Smooth muscle cell (in vitro differentiated cells): ENCODE data around the gene NDFIP2. TPM values are rescaled to one million over a fixed set of nuclear protein-coding genes. Genes with fewer than 3 reads are reported as not detected.

Source experiments
- DNase-seq: peaks from one replicate; lab custom pipeline; 2025; ENCODE audit not compliant: unreplicated experiment; lab: John Stamatoyannopoulos, UW
- H2AFZ ChIP-seq: fragments of 200-600 bp; sonication (generic); 2 replicates; pipeline ENCODE4 v1.6.0; 2016; ENCODE audit warnings: antibody characterized with exemption, low read depth, mild to moderate bottlenecking
- H3F3A ChIP-seq: fragments of 200-600 bp; sonication (generic); 2 replicates; pipeline ENCODE4 v1.6.0; 2017; ENCODE audit warnings: antibody characterized with exemption, low read depth
- H3K27ac ChIP-seq: fragments of 200-600 bp; sonication (generic); 2 replicates; pipeline ENCODE4 v1.5.1; 2016; ENCODE audit warnings: low read depth, mild to moderate bottlenecking
- H3K27me3 ChIP-seq: fragments of 200-600 bp; sonication (generic); 2 replicates; pipeline ENCODE4 v1.6.1; 2016; ENCODE audit warnings: low read depth, mild to moderate bottlenecking
- H3K36me3 ChIP-seq: fragments of 200-600 bp; sonication (generic); 2 replicates; pipeline ENCODE4 v1.5.1; 2016; ENCODE audit warnings: low read depth
- H3K4me1 ChIP-seq: fragments of 200-600 bp; sonication (generic); 2 replicates; pipeline ENCODE4 v1.5.1; 2016; ENCODE audit warnings: low read depth
- H3K4me2 ChIP-seq: fragments of 200-600 bp; sonication (generic); 2 replicates; pipeline ENCODE4 v1.6.0; 2016; ENCODE audit warnings: mild to moderate bottlenecking
- H3K4me3 ChIP-seq: fragments of 200-600 bp; sonication (generic); 2 replicates; pipeline ENCODE4 v1.5.1; 2016; ENCODE audit warnings: mild to moderate bottlenecking
- H3K79me2 ChIP-seq: fragments of 200-600 bp; sonication (generic); 2 replicates; pipeline ENCODE4 v1.6.0; 2016; ENCODE audit warnings: low read depth, mild to moderate bottlenecking
- H3K9ac ChIP-seq: fragments of 200-600 bp; sonication (generic); 2 replicates; pipeline ENCODE4 v1.6.0; 2016; ENCODE audit warnings: low read depth
- H3K9me3 ChIP-seq: fragments of 200-600 bp; sonication (generic); replicated peaks from 2 replicates; pipeline ENCODE4 v1.5.1; 2016; ENCODE audit warnings: low read depth
- H4K20me1 ChIP-seq: fragments of 200-600 bp; sonication (generic); 2 replicates; pipeline ENCODE4 v1.6.0; 2016; ENCODE audit warnings: low read depth
- WGBS: methylation state at CpG from one replicate; pipeline ENCODE4 v1.1.7; 2016; ENCODE audit warnings: low lambda C conversion rate; 5-methylcytosine and 5-hydroxymethylcytosine counted together
- polyA plus RNA-seq: library from polyadenylated mRNA; unstranded; fragments of >200 nt; fragmentation: Nextera tagmentation; extraction: Ambion mirVana; gene quantifications from 2 replicates; pipeline ENCODE4 v1.2.1, GENCODE V29; 2016
- total RNA-seq: library from RNA; depleted of rRNA; stranded (reverse); fragments of >200 nt; gene quantifications from 2 replicates; pipeline ENCODE4 v1.2.3, GENCODE V29; 2014
- TF ChIP-seq, protein P1 (sequence below): fragments of 200-600 bp; sonication (generic); IDR thresholded peaks from 2 replicates; pipeline ENCODE4 v1.5.1; 2017; ENCODE audit warnings: borderline replicate concordance, mild to moderate bottlenecking, antibody characterized with exemption; ENCODE audit not compliant: insufficient read depth, poor library complexity, severe bottlenecking

The NDFIP2 gene
- total and polyA plus RNA-seq, 2 experiments from 2014 or later: 34.0 to 75.6 TPM

DNA sequence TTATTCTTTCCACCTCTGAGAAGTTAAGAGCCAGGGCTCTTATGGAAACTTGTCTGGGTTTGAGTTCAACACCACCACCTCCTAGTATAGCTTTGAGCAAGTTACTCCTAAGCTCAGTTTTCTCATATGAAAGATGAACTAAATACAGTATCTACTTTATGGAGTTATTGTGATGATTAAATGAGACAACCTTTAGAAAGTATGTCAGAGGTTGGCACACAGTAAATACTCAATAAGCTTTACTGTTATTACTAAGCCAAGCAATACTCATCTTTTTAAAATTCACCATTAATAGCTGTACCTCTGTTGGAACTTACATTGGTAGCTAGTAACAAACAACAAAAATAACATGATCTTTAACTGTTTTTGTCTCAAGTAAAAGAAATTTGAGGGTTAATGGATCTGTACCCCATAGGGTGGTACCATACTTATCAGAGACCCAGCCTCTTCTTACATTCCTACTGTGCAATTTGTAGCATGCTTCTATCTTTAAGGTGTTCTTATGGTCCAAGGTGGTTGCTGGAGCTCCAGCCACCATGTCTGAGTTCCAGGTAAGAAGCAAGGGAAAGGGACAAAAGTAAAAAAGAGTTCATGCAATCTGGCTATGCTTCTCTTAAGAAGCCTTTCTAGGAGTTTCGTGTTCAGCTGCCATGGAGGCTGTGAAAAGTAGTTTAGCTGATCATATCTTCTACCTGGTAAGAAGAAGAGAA is 24.1 kb upstream of the NDFIP2 start:
- Histone ChIP-seq H3K27ac (peak overlapping the region; percentile 78), H3K9me3 (no peaks in the 10 kb centered on the region), H3F3A (peaks cover 7% of the 10 kb centered on the region), H2AFZ (no peak overlapping the region), H4K20me1 (no peaks in the 10 kb centered on the region), H3K4me3 (no peak overlapping the region), H3K4me2 (no peak overlapping the region), H3K4me1 (peaks cover 6% of the 10 kb centered on the region), H3K27me3 (no peaks in the 10 kb centered on the region), H3K79me2 (no peaks in the 10 kb centered on the region), H3K36me3 (no peaks in the 10 kb centered on the region), H3K9ac (peak overlapping the region; percentile 26)
- no peak for DNase-seq
- TF ChIP-seq, protein P1, sequence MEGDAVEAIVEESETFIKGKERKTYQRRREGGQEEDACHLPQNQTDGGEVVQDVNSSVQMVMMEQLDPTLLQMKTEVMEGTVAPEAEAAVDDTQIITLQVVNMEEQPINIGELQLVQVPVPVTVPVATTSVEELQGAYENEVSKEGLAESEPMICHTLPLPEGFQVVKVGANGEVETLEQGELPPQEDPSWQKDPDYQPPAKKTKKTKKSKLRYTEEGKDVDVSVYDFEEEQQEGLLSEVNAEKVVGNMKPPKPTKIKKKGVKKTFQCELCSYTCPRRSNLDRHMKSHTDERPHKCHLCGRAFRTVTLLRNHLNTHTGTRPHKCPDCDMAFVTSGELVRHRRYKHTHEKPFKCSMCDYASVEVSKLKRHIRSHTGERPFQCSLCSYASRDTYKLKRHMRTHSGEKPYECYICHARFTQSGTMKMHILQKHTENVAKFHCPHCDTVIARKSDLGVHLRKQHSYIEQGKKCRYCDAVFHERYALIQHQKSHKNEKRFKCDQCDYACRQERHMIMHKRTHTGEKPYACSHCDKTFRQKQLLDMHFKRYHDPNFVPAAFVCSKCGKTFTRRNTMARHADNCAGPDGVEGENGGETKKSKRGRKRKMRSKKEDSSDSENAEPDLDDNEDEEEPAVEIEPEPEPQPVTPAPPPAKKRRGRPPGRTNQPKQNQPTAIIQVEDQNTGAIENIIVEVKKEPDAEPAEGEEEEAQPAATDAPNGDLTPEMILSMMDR: no peak
- WGBS: 100% methylated on average over 1 of the region's 1 CpG

GRCh38 chr13:79457390-79457789 is 23.6 kb upstream of the NDFIP2 start:
- no peaks in the 10 kb centered on the region for H4K20me1 ChIP-seq
- no peaks in the 10 kb centered on the region for H3K79me2 ChIP-seq
- H3K36me3 ChIP-seq: no peaks in the 10 kb centered on the region
- H3K9me3 ChIP-seq: no peaks in the 10 kb centered on the region
- no peak overlapping the region for H3K4me2 ChIP-seq
- TF ChIP-seq, protein P1: no peak
- no peak overlapping the region for H2AFZ ChIP-seq
- no peaks in the 10 kb centered on the region for H3K27me3 ChIP-seq
- no peak for DNase-seq
- H3F3A ChIP-seq: peaks cover 4% of the 10 kb centered on the region
- H3K27ac ChIP-seq: peak overlapping the region; percentile 78
- no peaks in the 10 kb centered on the region for H3K4me1 ChIP-seq
- 87% methylated on average over 1 of the region's 1 CpG for WGBS
- no peak overlapping the region for H3K4me3 ChIP-seq
- H3K9ac ChIP-seq: peak overlapping the region; percentile 26

GRCh38 chr13:79457948-79458347 is 23.0 kb upstream of the NDFIP2 start:
- WGBS: 5% methylated on average over 2 of the region's 2 CpGs
- peak overlapping the region; percentile 73 for H3K9ac ChIP-seq
- H3K4me3 ChIP-seq: no peak overlapping the region
- H3K9me3 ChIP-seq: no peaks in the 10 kb centered on the region
- no peak for DNase-seq
- H3K4me1 ChIP-seq: no peaks in the 10 kb centered on the region
- H3K79me2 ChIP-seq: no peaks in the 10 kb centered on the region
- no peaks in the 10 kb centered on the region for H3K27me3 ChIP-seq
- no peaks in the 10 kb centered on the region for H3K36me3 ChIP-seq
- peak overlapping the region; percentile 0 for H3K4me2 ChIP-seq
- H3K27ac ChIP-seq: peak overlapping the region; percentile 78
- no peak overlapping the region for H2AFZ ChIP-seq
- H4K20me1 ChIP-seq: no peaks in the 10 kb centered on the region
- TF ChIP-seq, protein P1: no peak
- peaks cover 4% of the 10 kb centered on the region for H3F3A ChIP-seq

DNA sequence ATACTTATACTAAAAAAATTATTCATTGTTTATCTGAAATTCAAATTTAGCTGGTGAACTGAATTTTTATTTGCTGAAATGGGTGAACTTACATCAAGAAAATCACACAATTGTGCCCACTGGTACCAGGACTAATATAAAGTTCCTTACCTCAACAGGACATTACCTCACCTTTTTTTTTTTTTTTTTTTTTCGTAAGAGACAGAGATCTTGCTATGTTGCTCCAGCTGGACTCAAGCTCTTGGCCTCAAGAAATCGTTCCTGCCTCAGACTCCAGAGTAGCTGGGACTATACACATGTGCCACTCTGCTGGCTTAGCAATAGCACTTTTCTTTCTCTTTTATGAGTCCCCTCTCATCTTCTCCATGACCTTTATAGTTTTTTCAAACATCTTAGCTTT is 22.5 kb upstream of the NDFIP2 start:
- Histone ChIP-seq H3K4me2 (no peak overlapping the region), H3K4me1 (no peaks in the 10 kb centered on the region), H4K20me1 (no peaks in the 10 kb centered on the region), H2AFZ (peak overlapping the region; percentile 9), H3K9me3 (no peaks in the 10 kb centered on the region), H3F3A (peaks cover 4% of the 10 kb centered on the region), H3K36me3 (no peaks in the 10 kb centered on the region), H3K9ac (peak overlapping the region; percentile 73), H3K27ac (peak overlapping the region; percentile 78), H3K79me2 (no peaks in the 10 kb centered on the region), H3K27me3 (no peaks in the 10 kb centered on the region), H3K4me3 (no peak overlapping the region)
- 53% methylated on average over 2 of the region's 2 CpGs for WGBS
- TF ChIP-seq, protein P1: no peak
- no peak for DNase-seq
